Activated naive CD8-positive, alpha-beta T cell treated with anti-CD3 and anti-CD28 coated beads, Interleukin-2, amount 10 ng/mL, durations not matched to agents 7 days and 5 days (primary cell): ENCODE measurements around the gene ZNF189. TPM values are rescaled to one million over a fixed set of nuclear protein-coding genes. Genes with fewer than 3 reads are reported as not detected.

ENCODE experiments used
- ATAC-seq: fragments of 150-1000 bp; cut with Tn5 transposase; one replicate; pipeline ENCODE4 v1.10.0; 2021; ENCODE audit warnings: low read depth, moderate library complexity
- POLR2A ChIA-PET: fragments of 350-600 bp; sonication (Branson Sonifier 250); formaldehyde crosslinking; loops from one replicate; lab custom pipeline; 2021; ENCODE audit warnings: antibody characterized with exemption; lab: Charles Lee
- DNase-seq: peaks from one replicate; pipeline ENCODE4 v3.0.0; 2021
- H3K27ac Mint-ChIP-seq: one replicate; pipeline ENCODE4 v1.8.0; 2022; ENCODE audit warnings: mild to moderate bottlenecking, mixed read lengths
- H3K27me3 Mint-ChIP-seq: one replicate; pipeline ENCODE4 v1.8.0; 2022; ENCODE audit warnings: mild to moderate bottlenecking, moderate library complexity, mixed read lengths
- H3K36me3 Mint-ChIP-seq: one replicate; pipeline ENCODE4 v1.8.0; 2021; ENCODE audit warnings: mild to moderate bottlenecking, mixed read lengths
- H3K4me1 Mint-ChIP-seq: one replicate; pipeline ENCODE4 v1.8.0; 2021; ENCODE audit warnings: mixed read lengths
- H3K4me3 Mint-ChIP-seq: one replicate; pipeline ENCODE4 v1.8.0; 2022; ENCODE audit warnings: mild to moderate bottlenecking, moderate library complexity, mixed read lengths
- H3K9me3 Mint-ChIP-seq: one replicate; pipeline ENCODE4 v1.8.0; 2021; ENCODE audit warnings: mixed read lengths
- total RNA-seq, 2 experiments: library from RNA; stranded (reverse); gene quantifications; one replicate each; pipeline ENCODE4 v1.2.3, GENCODE V29; 2021

The ZNF189 gene
- total RNA-seq, 2 experiments from 2014 or later = 14.6 to 16.0 TPM

DNA sequence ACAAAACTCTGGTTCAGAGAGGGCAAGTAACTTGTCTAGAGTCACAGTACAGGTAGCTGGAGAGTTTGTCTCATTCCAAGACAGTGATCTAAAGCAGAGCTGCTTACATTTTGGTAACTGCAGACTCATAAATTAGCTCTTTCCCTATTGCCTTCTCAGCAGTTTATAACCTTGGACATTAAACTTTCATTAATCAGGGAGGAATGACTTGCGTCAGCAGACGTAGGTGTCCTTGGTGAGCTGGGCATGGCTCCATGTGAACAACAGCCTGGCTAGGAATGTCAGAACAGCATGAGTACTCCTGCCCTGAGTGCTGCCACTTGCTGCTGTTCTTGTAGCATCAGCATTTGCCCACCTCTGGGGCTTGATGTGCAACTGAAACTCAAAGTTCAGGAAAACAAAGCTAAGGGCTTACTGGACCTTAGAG lies 39.2 kb downstream of the ZNF189 start:
- no peak for DNase-seq
- POLR2A ChIA-PET = no interaction called here
- H3K27ac Mint-ChIP-seq = no peak overlapping the region
- no peak for ATAC-seq
- H3K9me3 Mint-ChIP-seq = peaks cover 1% of the 10 kb centered on the region
- no peaks in the 10 kb centered on the region for H3K4me1 Mint-ChIP-seq
- no peak overlapping the region for H3K4me3 Mint-ChIP-seq
- no peaks in the 10 kb centered on the region for H3K36me3 Mint-ChIP-seq
- H3K27me3 Mint-ChIP-seq = peaks cover 13% of the 10 kb centered on the region

DNA sequence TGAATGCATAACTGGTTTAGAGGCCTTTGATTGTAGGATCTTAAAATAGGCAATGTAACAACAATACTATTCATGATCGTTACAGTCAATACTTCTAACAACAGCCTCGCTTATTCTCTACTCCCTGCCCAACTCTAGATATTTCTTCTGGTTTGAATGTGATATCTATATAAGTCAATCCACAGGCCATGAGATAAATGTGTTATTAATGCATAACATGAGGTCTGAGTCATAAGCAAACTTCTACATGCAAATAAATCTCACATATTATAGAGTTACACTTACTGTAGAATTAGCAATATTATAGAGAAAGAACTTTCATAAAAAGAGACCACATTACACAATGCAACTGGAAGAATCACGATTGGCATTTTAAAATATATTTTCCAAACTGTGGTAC lies 39.9 kb downstream of the ZNF189 start:
- ATAC-seq (no peak), DNase-seq (no peak)
- Mint-ChIP-seq H3K4me1 (no peaks in the 10 kb centered on the region), H3K27me3 (peaks cover 16% of the 10 kb centered on the region), H3K27ac (no peak overlapping the region), H3K36me3 (no peaks in the 10 kb centered on the region), H3K4me3 (no peak overlapping the region), H3K9me3 (peaks cover 1% of the 10 kb centered on the region)
- POLR2A ChIA-PET = no interaction called here

DNA sequence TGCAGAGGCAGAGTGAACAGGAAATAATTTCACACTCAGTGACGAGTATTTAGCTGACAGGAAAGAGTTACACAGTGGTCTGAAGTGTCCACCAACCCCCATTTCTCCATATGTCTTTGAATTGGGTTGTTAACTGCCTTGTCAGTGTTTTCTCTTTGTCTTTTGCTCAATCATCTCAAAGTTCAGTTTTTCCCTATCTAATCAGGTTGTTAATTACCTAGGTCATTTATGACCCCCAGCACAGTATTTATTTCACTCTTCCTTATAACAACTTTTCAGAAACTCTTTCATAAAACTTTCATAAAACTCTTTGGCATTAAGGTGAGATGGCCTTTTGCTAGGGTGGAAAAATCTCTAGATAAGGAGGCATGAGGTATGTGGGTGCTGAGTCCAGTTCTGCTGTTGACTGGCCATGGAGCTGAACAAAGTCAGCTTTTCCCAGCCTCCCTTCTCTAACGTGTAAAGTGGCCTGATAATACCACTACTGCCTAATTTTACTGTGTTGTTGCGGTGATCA lies 42.1 kb downstream of the ZNF189 start:
- Mint-ChIP-seq H3K9me3 (no peaks in the 10 kb centered on the region), H3K4me1 (no peaks in the 10 kb centered on the region), H3K4me3 (no peak overlapping the region), H3K36me3 (no peaks in the 10 kb centered on the region), H3K27ac (no peak overlapping the region), H3K27me3 (peaks cover 16% of the 10 kb centered on the region)
- DNase-seq (no peak), ATAC-seq (no peak)
- POLR2A ChIA-PET = no interaction called here

DNA sequence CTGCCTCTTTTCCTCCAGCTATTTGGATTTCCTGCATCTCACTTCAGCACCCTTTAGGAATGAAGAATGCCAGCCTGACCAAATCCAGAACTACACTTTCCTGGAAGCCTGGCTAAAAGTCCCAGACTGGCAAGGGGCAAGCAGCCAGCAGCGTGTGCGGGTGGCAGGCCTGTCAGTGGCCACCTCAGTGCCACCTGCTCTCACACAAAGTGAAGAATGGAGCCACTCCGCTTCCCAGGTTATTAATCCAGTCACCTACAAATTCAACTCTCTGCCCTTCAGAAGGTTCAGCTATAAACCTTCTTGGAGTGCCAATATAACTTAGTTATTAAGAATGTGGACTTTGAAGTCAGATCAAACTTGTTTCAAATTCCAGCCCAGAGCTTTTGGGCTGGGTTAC lies 43.7 kb downstream of the ZNF189 start:
- POLR2A ChIA-PET = no interaction called here

DNA sequence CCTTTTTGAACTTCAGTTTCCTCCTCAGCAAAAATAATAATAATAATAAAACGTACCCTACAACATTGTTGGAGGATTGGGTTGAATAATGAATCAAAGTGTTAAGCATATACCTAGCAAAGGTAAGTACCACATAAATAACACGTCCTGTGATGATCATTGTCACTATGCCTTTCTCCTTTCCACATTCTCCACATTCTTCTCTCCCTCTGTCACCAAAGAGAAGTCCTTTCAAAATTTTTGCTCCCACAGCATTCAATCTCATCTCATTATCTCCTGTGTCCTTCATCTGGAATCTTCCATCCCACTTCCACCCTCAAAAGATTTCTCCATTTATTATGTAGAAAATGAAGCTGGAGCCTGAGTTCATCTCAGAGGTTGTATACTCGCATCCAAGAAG lies 44.1 kb downstream of the ZNF189 start:
- H3K9me3 Mint-ChIP-seq = no peaks in the 10 kb centered on the region
- H3K36me3 Mint-ChIP-seq = no peaks in the 10 kb centered on the region
- ATAC-seq = no peak
- POLR2A ChIA-PET = no interaction called here
- H3K27ac Mint-ChIP-seq = no peak overlapping the region
- no peaks in the 10 kb centered on the region for H3K4me1 Mint-ChIP-seq
- H3K4me3 Mint-ChIP-seq = no peak overlapping the region
- peaks cover 24% of the 10 kb centered on the region for H3K27me3 Mint-ChIP-seq
- no peak for DNase-seq

More for the DNA sequence above, 43.7 kb downstream of the ZNF189 start:
- peaks cover 21% of the 10 kb centered on the region for H3K27me3 Mint-ChIP-seq
- no peaks in the 10 kb centered on the region for H3K36me3 Mint-ChIP-seq
- H3K9me3 Mint-ChIP-seq = no peaks in the 10 kb centered on the region
- no peak overlapping the region for H3K27ac Mint-ChIP-seq
- no peak overlapping the region for H3K4me3 Mint-ChIP-seq
- no peak for DNase-seq
- no peaks in the 10 kb centered on the region for H3K4me1 Mint-ChIP-seq
- ATAC-seq = no peak

DNA sequence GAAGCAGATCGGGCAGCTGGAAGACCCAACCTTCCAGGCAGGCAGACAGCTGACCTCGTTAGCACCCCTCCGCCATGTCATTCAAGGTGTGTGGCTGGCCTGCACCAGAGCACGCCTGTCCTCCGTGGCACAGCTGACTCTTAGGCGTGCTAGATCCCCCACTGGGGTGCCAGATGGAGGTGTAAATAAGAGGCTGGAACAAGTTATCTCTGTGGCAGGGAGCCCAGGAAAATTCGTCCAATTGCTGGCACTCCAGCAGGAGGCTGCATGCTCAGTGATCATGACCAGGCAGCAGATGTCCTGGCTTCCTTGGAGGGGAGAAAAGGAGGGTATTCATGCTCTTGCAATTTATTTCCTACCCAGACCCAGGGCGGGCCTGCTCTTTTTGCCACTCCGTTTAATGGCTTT lies 44.7 kb downstream of the ZNF189 start:
- H3K4me1 Mint-ChIP-seq = no peaks in the 10 kb centered on the region
- H3K36me3 Mint-ChIP-seq = no peaks in the 10 kb centered on the region
- no peak overlapping the region for H3K4me3 Mint-ChIP-seq
- H3K27me3 Mint-ChIP-seq = peaks cover 29% of the 10 kb centered on the region
- H3K9me3 Mint-ChIP-seq = no peaks in the 10 kb centered on the region
- DNase-seq = no peak
- no peak overlapping the region for H3K27ac Mint-ChIP-seq
- ATAC-seq = no peak
- POLR2A ChIA-PET = no interaction called here

DNA sequence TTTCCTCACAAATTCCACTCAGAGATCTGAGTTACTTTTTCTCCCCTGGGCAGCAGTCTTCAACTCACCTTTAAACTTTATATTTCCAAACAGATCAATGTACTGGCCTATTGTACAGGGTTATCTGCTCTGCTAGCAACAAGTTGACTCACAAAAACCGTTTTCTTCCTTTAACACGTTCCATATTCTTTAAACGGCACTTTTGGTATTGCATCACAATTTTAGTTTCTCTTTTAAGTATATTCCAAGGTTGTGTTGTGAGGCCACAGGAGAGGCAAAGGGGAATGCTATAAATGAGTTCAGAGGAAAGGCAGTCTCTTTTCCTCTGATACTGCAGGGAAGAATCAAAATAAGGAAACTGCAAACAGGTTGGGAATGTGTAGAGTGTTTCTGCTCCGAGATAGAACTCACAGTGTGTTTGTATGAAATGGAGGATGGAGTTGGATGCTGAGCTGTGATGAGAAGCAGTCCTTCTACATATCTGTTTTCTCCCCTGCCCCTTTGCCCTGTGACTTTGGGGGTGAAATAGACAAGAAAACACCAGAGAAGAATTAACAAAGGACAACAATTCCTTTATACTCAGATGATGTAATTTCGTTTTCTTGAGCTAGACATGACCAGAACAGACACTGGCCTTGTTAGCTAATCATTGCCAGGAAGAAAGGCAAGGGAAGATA lies 46.8 kb downstream of the ZNF189 start:
- Mint-ChIP-seq H3K36me3 (no peaks in the 10 kb centered on the region), H3K4me3 (no peak overlapping the region), H3K27me3 (peaks cover 46% of the 10 kb centered on the region), H3K4me1 (peaks cover 5% of the 10 kb centered on the region), H3K27ac (no peak overlapping the region), H3K9me3 (no peaks in the 10 kb centered on the region)
- DNase-seq (no peak), ATAC-seq (no peak)
- POLR2A ChIA-PET = no interaction called here

DNA sequence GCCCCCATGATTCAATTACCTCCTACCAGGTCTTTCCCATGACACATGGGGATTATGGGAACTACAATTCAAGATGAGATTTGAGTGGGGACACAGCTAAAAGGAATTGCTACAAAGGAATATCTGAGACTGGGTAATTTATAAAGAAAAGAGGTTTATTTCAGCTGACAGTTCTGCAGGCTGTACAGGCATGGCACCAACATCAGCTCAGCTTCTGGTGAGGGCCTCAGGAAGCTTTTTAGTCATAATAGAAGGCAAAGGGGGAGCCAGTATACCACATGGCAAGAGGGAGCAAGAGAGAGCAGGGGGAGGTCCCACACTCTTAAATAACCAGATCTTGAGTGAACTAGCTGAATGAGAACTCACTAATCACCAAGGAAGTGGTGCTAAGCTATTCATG lies 48.1 kb downstream of the ZNF189 start:
- POLR2A ChIA-PET = no interaction called here
- Mint-ChIP-seq H3K9me3 (peaks cover 1% of the 10 kb centered on the region), H3K27me3 (peaks cover 54% of the 10 kb centered on the region), H3K36me3 (peaks cover 2% of the 10 kb centered on the region), H3K27ac (no peak overlapping the region), H3K4me1 (peaks cover 5% of the 10 kb centered on the region), H3K4me3 (no peak overlapping the region)
- DNase-seq (no peak), ATAC-seq (no peak)

DNA sequence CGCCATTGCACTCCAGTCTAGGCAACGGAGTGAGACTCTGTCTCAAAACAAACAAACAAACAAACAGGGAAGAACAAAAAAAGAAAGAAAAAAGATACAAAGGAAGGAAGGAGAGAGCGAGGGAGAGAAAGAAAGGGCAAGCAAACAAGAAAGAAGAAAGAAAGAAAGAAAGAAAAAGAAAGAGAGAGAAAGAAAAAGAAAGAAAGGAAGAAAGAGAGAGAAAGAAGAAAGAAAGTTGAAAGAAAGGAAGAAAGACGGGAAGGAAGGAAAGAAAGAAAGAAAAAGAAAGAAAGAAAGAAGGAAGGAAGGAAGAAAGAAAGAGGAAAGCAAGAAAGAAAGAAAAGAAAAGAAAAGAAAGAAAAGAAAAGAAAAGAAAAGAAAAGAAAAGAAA lies 50.0 kb downstream of the ZNF189 start:
- H3K4me3 Mint-ChIP-seq = peak overlapping the region; percentile 73
- no peak overlapping the region for H3K27ac Mint-ChIP-seq
- POLR2A ChIA-PET = no interaction called here
- no peak for DNase-seq
- H3K9me3 Mint-ChIP-seq = peaks cover 1% of the 10 kb centered on the region
- H3K4me1 Mint-ChIP-seq = peaks cover 5% of the 10 kb centered on the region
- peaks cover 2% of the 10 kb centered on the region for H3K36me3 Mint-ChIP-seq
- H3K27me3 Mint-ChIP-seq = peaks cover 49% of the 10 kb centered on the region
- no peak for ATAC-seq

DNA sequence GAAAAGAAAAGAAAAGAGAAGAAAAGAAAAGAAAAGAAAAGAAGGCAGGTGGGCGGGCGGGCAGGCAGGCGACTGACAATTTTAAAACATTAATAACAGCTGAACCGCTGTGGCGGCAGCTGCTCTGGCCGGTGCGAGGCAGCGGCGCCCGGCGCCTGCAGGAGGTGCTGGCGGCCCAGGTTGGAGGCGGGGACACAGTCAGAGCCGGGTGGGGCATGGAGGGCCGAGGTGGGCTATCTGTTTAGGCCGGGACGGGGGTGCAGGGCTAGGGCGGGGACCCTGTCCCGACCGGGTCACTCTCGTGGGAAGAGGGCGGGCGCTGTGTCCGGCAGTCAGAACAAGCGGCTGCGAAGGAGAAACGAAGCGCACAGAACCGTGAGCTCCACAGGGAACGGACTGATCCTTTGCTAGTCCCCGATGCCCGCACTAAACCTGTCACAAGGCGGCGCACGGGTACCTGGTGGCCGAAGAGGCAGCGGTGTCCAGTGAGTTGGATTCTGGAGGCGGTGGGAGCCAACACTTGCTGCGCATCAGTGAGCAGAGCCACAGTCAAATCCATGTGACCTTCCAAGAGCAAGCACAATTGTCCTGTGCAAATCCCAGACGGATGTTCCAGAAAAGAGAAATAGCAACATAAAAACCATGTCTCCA lies 50.5 kb downstream of the ZNF189 start:
- H3K4me1 Mint-ChIP-seq = peaks cover 5% of the 10 kb centered on the region
- no peak overlapping the region for H3K27ac Mint-ChIP-seq
- peaks cover 2% of the 10 kb centered on the region for H3K36me3 Mint-ChIP-seq
- H3K4me3 Mint-ChIP-seq = peak overlapping the region; percentile 73
- POLR2A ChIA-PET = no interaction called here
- H3K27me3 Mint-ChIP-seq = peaks cover 49% of the 10 kb centered on the region
- DNase-seq = peak; percentile 67
- ATAC-seq = peak; percentile 94
- H3K9me3 Mint-ChIP-seq = peaks cover 1% of the 10 kb centered on the region

DNA sequence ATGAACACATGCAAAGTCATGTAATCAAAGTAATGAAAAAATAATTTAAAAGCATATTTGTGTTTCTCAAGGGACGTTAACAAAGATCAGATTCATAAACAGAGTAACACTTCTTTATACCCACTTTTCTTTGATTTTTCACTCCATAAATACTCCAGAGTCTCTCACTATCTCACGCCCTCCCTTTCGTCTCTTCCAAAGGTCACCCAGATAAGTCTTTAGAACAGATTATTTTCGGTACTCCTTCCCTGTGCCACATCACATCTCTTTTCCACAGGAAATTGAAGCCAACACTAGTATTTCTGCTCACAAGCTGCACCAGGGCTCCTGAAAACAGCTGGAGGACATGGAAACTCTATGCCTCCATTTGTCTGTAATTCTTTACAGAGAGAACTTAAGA lies 52.3 kb downstream of the ZNF189 start:
- POLR2A ChIA-PET = no interaction called here
- ATAC-seq = no peak
- Mint-ChIP-seq H3K27me3 (peaks cover 43% of the 10 kb centered on the region), H3K27ac (no peak overlapping the region), H3K4me3 (no peak overlapping the region), H3K36me3 (peaks cover 2% of the 10 kb centered on the region), H3K9me3 (peaks cover 1% of the 10 kb centered on the region), H3K4me1 (peaks cover 5% of the 10 kb centered on the region)
- DNase-seq = no peak

DNA sequence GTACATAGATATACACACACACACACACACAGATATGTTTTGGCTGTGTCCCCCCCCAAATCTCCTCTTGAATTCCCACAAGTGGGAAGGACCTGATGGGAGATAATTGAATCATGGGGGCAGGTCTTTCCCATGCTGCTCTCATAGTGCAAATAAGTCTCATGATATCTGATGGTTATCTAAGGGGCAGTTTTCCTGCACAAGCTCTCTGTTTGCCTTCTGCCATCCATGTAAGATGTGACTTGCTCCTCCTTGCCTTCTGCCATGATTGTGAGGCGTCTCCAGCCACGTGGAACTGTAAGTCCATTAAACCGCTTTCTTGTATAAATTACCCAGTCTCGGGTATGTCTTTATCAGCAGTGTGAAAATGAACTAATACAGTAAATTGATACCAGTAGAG lies 52.8 kb downstream of the ZNF189 start:
- ATAC-seq (no peak), DNase-seq (no peak)
- H3K27ac Mint-ChIP-seq = no peak overlapping the region
- no peak overlapping the region for H3K4me3 Mint-ChIP-seq
- H3K27me3 Mint-ChIP-seq = peaks cover 39% of the 10 kb centered on the region
- H3K36me3 Mint-ChIP-seq = peaks cover 2% of the 10 kb centered on the region
- peaks cover 1% of the 10 kb centered on the region for H3K9me3 Mint-ChIP-seq
- POLR2A ChIA-PET = no interaction called here
- peaks cover 5% of the 10 kb centered on the region for H3K4me1 Mint-ChIP-seq

DNA sequence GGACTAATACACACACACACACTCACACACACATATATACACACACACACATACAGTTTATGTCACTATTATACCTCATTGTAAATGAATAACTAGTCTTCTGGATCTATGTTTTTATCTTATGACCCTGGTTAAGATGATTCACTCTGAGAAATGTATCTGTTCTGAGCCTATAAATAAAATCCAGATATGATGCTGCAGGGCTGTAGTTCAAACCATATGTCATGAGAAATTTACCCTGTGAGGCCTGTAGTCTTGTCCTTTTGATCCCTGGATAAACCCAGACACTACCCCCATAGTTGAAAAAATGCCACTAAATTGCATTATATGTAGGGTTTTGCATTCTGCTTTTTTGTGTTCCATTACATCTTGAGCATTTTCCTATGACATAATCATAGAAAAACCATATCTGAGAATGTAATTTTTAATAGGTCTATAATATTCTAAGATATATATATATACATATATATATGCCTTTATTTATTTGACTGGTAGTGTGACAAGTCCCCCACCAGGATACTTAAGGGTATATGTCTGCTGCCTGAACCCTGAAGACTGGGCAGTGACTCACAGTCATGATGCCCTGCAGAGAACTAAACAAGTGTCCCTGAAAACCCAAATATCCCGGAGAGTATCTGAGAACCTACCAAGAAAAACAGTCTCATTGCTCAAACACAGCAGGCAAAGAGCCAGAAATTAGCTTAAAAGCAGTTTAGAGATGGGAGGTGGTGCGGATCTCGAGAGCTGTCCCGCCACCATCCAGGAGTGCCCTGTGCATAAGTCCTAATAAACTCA lies 55.3 kb downstream of the ZNF189 start:
- POLR2A ChIA-PET = no interaction called here
- peaks cover 28% of the 10 kb centered on the region for H3K27me3 Mint-ChIP-seq
- peaks cover 3% of the 10 kb centered on the region for H3K4me1 Mint-ChIP-seq
- H3K27ac Mint-ChIP-seq = no peak overlapping the region
- H3K36me3 Mint-ChIP-seq = peaks cover 2% of the 10 kb centered on the region
- no peak for ATAC-seq
- H3K9me3 Mint-ChIP-seq = peaks cover 1% of the 10 kb centered on the region
- no peak for DNase-seq
- H3K4me3 Mint-ChIP-seq = no peak overlapping the region
